ENCODE measurements around the gene RABGAP1L. TPM values are rescaled to one million over a fixed set of nuclear protein-coding genes. Genes with fewer than 3 reads are reported as not detected.

The RABGAP1L gene
- total RNA-seq, 3 donors from 2014 or later = 46.1 to 74.7 (median 59.2) TPM

DNA sequence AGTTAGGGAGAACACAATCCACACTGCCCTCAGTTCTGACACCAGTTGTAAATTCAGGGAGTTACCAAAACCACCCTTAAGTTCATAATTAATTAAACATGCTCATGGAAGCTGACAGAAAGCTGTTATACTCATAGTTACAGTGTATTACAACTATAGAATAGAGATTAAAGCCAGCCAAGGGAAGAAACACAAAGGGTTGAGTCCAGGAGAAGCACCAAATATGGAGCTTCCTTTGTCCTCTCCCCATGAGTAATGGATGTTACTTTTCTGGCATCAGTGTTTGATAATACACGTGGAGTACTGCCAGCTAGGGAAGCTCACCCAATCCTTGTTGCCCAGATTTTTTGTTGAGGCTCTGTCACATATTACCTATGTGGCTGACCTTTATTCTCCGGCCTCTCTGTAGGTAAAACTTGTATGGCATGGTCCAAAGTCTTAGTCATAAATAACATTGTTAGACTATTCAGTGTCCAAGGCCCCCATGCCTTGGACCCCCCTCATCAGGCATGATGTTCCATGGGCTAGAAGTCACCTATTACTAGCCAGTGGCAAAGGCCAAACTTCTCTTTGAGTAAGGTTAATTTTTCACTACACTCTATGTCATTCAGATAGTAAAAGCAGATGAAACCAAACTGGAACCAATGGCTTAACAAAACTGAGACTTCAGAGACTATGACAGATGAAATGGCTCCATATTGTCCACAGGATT lies 464.2 kb downstream of the RABGAP1L start:
- ATAC-seq = no peak
- H3K4me3 ChIP-seq = no peak overlapping the region
- DNase-seq = no peak
- no peaks in the 10 kb centered on the region for H3K4me1 ChIP-seq (ENCODE audit: low read depth)
- TF ChIP-seq, protein P1, sequence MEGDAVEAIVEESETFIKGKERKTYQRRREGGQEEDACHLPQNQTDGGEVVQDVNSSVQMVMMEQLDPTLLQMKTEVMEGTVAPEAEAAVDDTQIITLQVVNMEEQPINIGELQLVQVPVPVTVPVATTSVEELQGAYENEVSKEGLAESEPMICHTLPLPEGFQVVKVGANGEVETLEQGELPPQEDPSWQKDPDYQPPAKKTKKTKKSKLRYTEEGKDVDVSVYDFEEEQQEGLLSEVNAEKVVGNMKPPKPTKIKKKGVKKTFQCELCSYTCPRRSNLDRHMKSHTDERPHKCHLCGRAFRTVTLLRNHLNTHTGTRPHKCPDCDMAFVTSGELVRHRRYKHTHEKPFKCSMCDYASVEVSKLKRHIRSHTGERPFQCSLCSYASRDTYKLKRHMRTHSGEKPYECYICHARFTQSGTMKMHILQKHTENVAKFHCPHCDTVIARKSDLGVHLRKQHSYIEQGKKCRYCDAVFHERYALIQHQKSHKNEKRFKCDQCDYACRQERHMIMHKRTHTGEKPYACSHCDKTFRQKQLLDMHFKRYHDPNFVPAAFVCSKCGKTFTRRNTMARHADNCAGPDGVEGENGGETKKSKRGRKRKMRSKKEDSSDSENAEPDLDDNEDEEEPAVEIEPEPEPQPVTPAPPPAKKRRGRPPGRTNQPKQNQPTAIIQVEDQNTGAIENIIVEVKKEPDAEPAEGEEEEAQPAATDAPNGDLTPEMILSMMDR (IDR thresholded peaks at IDR 0.05) = no peak
- intact Hi-C loops (cut with DNase I, micrococcal nuclease) = no loop called here
- H3K9me3 ChIP-seq = no peaks in the 10 kb centered on the region
- H3K36me3 ChIP-seq (ENCODE audit: low read depth) = no peaks in the 10 kb centered on the region

DNA sequence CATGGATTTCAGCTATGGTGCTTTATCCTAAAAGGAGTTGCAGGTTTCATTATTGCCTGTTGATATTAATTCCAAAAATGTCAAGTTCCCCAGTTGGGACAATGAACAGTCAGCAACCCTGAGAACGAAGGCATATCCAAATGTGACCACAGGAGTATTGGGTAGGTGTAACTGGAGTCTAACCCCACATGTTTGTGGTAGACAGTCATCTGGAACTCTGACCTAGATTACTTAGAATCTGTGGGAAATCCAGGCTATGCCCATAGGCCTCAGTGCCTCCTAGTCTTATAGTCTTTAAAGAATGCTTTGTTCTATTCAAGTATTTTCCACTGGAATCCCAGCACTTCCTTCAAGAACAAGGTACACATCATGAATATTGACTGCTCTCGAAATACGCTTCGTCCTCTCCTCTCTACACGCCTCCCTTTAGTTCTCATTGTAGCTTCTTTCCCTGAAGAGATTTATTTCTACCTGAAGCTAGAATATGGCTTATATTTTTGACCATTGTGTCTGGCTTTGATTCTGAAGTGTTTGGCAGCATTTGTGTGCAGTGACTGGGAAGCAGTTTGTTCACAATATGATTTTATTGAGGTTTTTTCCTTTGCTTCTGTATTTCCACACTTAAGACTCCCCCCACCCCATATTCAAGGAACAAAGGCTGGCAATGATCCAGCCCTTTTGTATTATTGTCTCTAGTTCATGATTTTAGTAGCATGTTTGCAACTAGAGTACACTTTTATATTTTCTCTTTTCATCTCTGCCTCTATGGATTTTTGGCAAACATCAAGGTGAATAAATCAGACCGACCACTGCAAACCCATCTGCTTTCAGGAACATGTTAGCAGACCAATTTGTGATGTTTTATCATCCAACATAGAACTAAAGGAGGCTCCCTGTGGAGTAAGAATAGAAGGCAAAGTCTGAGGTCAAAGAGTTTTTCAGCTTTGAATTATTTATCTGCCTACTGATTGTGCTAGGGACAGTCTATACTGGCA lies 467.0 kb downstream of the RABGAP1L start:
- TF ChIP-seq, protein P1 (IDR thresholded peaks at IDR 0.05) = no peak
- intact Hi-C loops (cut with DNase I, micrococcal nuclease) = no loop called here
- Histone ChIP-seq H3K9me3 (no peaks in the 10 kb centered on the region), H3K36me3 (ENCODE audit: low read depth) (no peaks in the 10 kb centered on the region), H3K4me3 (no peak overlapping the region), H3K4me1 (ENCODE audit: low read depth) (no peaks in the 10 kb centered on the region)
- DNase-seq (no peak), ATAC-seq (no peak)

DNA sequence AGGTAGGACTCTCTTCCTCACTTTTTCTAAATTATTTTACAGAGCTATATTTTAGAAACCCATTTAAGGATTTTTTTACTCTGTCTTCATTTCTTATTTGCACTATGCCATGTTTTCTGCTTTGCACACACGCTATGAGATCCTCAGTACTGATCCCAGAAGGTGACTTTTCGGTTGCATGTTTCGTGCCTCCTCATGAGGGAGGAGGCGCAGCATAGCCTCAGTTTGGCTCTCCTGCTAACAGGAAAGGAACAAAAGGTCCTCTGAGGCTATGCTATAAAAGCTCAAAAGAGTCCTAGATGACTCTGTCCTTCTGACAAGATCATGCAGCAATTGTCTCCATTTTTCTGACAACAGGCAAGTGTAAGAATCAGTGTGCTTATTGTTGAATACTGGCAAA lies 478.2 kb downstream of the RABGAP1L start:
- Histone ChIP-seq H3K9me3 (no peaks in the 10 kb centered on the region), H3K4me1 (ENCODE audit: low read depth) (no peaks in the 10 kb centered on the region), H3K4me3 (no peak overlapping the region), H3K36me3 (ENCODE audit: low read depth) (no peaks in the 10 kb centered on the region)
- intact Hi-C loops (cut with DNase I, micrococcal nuclease) = no loop called here
- ATAC-seq (no peak), DNase-seq (no peak)
- TF ChIP-seq, protein P1 (IDR thresholded peaks at IDR 0.05) = no peak

DNA sequence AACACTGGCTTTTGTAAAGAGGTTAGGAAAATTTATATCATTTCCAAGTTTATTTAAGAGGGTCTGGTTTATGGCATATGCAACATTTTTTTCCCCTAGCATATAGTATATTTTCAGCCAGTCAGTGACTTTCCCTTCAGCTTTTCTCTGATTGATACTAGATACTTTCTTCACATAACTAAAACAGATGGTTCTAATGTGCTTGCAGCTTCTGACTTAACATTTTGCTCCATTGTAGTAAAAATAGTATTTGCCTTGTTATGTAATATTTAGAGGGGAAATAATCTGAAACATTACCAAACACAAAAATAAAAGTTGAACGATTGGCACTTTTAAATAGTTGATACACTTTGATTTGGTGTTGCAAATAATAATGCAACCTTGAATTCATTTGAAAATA lies 480.1 kb downstream of the RABGAP1L start:
- Histone ChIP-seq H3K9me3 (no peaks in the 10 kb centered on the region), H3K4me1 (ENCODE audit: low read depth) (no peaks in the 10 kb centered on the region), H3K36me3 (ENCODE audit: low read depth) (no peaks in the 10 kb centered on the region), H3K4me3 (no peak overlapping the region)
- TF ChIP-seq, protein P1 (IDR thresholded peaks at IDR 0.05) = no peak
- intact Hi-C loops (cut with DNase I, micrococcal nuclease) = no loop called here
- DNase-seq (no peak), ATAC-seq (no peak)

DNA sequence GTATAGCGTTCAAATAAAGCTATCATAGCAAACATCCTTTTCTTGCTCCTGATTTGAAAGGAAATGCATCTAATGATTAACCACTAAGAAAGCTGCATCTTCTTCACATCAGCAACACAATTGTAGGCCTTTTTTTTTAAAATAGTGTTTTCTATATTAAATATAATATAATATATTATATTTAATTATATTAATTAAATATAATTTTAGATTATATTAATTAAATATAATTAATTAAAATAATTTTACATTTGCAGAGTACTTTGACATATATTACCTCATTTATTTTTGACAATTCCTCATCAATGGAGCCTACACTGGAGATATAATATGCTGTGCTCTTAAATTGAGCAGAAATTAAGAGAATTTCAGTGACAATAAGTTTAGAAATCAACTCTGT lies 481.5 kb downstream of the RABGAP1L start:
- DNase-seq (no peak), ATAC-seq (no peak)
- no peaks in the 10 kb centered on the region for H3K4me1 ChIP-seq (ENCODE audit: low read depth)
- intact Hi-C loops (cut with DNase I, micrococcal nuclease) = no loop called here
- no peaks in the 10 kb centered on the region for H3K9me3 ChIP-seq
- no peak overlapping the region for H3K4me3 ChIP-seq
- no peaks in the 10 kb centered on the region for H3K36me3 ChIP-seq (ENCODE audit: low read depth)
- TF ChIP-seq, protein P1 (IDR thresholded peaks at IDR 0.05) = no peak

Measured in mucosa of descending colon (tissue), 3 donors.